Activated naive CD4-positive, alpha-beta T cell (primary cell): ENCODE measurements around the gene TMEM81.
A peak's percentile ranks its signal among the peaks of the same experiment; 100 is the strongest.

ENCODE experiments used
- DNase-seq, 4 experiments: peaks; one replicate each; lab custom pipeline; 2025; lab: John Stamatoyannopoulos, UW

Gene TMEM81

DNA sequence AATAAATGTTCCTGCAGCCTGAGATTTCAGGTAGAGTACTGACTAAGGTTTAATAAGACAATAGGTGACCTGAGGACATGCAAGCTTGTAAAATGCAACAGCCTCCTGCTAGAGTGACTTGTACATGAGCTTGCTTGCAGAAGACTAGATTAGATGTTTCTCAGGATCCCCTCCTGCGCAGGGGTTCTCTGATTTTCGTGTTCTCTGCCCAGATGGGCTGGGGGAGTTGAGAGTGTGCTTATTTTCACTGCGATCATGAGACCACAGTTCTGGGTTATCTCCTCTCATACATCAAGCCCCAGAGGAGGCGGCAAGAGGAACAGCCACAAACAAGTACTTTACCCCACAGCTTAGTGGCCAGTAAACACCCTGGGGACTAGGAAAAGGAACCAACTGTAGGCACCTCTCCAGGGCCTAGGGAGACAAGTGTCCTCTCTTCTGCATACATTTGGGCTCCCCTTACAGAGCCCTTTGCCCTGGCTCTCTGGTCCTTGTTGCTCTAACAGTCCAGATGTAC is 8.0 kb downstream of the TMEM81 start:
- no peak for DNase-seq

DNA sequence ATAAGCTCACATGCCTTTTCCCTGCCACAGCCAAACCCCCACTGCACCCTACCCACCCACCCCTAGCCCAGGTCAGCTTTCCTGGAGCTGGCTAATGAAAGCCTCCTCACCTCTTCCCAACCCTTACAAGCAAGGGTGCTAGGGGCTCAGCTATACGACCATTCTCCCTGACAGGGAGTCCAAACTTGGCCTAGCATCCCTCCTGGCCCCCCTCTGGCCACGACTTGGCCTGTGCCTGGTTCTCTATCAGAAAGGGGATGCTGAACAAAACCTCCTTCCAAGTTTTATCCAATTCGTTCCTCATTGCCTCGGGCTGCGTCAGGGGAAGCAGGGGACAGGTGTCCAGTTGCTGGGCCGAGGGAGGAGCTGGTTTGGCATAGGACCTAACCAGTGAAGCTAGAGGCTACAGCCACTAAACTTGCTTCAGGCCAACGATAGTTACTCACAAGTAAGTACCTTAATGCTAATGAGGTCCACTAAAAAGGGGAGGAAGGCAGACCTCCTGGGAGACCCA is 8.6 kb downstream of the TMEM81 start:
- no peak for DNase-seq

DNA sequence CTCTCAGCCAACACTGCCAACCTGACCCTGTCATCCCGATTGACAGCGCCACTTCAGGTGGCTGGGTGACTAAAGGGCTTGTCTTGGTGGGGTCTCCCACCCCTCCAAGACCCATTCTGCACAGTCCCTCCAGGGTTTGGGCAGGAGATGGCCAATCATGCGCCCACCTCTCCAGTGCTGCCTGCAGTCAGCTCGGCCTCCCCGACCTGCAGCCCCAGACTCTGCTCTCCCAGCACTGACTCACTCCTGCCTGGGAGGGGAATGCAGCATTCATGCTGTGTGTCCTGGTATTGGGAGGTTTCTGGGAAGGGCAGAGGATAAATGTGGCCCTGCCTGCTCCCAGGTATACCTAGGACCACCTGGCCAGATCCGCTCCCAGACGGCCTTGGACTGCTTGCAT is 9.7 kb downstream of the TMEM81 start:
- no peak for DNase-seq

DNA sequence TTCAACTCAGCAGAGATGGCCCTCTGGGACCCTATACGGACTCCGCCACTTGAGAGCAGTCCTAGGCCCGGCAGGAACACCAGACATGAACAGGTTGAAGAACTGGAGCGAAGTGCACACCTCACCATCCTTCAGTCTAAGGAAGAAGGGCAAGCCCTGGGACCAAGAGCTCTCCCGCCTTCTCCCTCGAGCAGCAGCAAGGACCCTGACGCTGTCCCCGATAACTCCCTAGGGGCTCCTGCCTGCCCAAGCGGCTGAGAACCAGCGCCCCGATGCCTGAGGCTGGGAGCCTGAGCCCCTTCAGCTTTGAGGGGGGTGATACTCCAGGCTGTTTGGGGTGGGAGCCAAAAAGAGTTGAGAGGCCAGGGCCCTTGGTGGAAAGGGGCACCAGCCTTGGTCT is 10.2 kb downstream of the TMEM81 start:
- no peak for DNase-seq

DNA sequence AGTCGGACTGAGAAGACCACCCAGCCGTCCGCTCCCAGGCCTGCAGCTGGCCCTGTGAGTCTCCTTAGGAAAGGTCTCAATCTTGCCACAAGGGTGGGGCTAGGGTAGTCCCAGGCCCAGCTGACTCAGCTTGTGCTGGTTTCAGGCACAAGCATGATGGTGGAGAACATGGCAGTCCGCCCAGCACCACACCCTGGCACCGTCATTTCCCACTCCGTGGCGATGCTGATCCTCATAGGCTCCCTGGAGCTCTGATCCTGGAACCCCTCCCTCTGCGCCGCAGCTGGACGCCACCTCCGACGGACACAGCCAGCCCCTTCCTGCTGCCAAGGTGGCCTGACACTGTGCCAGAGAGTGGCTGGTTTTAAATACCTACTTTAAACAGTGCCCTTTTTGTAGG is 10.7 kb downstream of the TMEM81 start:
- no peak for DNase-seq

DNA sequence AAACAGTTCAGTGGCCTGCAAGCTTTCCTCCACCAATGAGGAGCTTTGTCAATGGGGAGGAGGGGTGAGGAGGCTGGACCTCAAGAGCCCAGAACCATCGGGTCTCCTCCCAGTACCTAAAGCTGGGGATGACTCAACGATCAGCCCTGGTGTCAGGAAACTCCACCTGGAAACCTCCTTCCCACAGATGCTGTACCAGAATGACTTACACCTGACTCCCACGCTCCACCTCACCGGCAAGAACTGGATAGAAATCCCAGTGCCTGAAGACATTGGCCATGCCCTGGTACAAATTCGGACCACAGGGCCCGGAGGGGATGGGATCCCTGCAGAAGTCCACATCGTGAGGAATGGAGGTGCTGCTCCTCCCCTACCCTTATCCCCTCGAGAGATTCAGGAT is 11.4 kb downstream of the TMEM81 start:
- DNase-seq = no peak

DNA sequence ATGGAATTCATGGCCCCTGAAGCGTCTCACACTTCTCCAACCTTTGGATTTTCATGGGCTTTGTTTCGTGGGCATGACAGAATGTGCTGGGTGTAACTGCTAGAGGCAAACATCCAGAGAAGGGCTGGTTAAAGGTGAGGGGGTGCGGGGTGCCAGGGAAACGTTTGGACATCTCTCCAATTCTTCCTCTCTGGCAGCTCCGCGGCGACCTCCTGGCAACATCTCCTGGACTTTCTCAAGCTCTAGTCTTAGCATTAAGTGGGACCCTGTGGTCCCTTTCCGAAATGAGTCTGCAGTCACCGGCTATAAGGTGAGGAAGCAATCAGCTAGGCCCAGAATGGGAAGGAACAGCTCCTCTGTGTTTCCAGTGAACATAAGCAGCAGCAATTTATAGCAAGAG is 12.0 kb downstream of the TMEM81 start:
- DNase-seq = no peak

DNA sequence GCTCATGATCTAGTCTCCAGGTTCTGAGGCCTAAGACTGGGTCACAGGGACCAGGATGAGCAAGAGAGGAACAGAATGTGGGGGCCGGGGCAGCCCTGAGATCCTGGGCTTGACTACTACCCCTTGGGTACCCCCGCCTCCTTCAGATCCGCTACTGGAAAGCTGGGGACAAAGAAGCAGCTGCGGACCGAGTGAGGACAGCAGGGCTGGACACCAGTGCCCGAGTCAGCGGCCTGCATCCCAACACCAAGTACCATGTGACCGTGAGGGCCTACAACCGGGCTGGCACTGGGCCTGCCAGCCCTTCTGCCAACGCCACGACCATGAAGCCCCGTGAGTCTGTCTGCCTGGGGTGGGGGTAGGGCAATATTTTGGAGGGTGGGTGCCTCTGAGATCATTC is 12.5 kb downstream of the TMEM81 start:
- DNase-seq = no peak

DNA sequence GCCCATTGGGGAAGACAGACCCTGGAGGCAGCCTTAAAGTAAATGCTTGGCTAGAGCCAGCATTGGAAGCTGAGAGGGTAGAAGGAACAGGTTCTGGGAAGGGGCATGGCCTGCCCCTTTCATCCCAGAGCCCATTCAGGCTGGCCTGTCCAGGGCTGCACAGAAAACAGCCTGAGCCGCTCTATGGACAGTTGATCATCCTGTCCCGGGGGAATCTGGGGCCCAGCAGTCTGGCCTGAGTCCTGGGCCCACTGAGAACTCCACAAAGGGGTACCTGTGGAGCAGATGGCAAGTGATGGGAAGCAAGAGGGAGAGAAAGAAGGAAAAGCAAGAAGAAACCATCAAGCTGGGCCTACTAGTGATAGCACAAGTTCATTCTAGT is 13.2 kb downstream of the TMEM81 start:
- no peak for DNase-seq

DNA sequence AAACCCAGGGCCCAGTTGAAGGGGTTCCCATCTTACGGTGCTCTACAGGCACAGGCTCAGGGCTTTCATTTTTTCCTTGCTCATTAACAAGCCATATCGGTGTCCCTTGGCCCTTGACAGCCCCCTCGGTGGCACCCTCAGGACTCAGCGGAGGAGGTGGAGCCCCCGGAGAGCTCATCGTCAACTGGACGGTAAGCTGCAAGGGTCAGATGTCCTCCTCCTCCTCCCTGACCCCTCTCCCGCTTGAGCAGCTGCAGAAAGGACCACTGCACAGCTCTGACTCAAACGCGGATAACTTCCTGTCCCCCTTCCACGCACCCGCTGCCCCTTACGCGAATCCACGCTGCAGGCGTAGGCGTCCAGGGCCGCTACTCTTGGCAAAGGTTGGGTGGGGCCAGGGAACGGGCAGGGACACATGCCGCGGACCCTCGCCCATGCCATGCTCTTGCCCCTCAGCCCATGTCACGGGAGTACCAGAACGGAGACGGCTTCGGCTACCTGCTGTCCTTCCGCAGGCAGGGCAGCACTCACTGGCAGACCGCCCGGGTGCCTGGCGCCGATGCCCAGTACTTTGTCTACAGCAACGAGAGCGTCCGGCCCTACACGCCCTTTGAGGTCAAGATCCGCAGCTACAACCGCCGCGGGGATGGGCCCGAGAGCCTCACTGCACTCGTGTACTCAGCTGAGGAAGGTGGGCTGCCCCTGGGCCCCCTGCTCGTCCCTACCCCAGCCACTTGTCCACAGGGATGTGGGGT is 14.7 kb downstream of the TMEM81 start:
- no peak for DNase-seq

DNA sequence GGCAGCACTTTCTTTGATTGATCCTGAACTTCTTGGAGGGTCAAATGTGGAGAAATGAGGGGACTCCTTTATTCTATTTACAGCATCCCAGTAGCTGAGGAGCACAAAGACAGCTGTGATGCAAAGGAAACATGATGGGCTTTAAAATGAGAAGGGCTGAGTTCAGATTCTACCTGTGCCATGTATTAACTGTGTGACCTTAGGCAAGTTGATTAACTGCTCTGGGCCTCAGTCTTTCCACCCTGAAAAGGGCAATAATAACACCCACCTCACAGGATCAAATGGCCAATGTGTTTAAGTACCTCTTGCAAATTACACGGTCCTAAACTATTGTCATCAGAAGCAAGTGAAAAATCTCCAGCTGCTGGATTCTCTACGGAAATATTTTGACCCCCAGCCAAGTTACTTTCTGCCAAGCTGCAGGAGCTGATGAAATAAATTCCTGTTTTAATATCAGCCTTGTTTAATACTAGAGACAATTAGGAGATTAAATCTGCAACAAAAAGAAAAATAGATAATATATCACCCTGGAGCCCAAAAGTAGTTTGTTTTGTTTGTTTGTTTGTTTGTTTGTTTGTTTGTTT is 15.7 kb downstream of the TMEM81 start:
- no peak for DNase-seq

DNA sequence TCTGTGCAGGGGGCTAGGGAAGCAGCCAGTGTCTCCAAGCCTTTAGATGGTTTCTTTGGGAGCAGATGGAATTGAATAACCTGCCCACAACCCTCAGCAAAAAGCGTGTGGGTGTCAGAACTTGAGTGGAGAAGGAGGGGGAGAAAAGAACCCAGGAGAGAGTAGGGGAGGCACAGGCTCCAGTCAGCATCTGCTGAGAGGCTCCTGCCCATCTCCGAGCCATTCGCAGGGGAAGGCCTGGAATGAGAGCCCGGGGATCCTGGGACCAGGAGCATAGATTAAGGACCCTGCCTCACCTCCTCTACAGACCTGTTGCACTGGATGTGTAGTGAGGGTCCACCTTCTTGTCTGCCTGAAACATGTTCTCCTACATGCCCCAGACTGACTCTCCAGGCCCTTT is 16.3 kb downstream of the TMEM81 start:
- DNase-seq = no peak

DNA sequence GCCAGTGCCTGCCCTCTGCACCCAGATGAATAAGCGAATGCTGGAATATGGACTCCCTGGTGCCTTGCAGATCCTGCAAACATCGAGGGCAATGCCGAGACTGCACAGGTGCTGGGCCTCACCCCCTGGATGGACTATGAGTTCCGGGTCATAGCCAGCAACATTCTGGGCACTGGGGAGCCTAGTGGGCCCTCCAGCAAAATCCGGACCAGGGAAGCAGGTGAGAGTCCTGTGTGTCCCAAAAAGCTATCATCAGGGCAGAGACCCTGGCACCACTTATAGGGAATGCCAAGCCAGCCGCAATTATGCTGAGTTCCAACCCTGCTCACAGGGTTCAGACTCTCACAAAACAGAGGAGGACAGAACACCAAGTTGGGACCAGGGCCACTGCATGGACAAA is 17.2 kb downstream of the TMEM81 start:
- DNase-seq = no peak

DNA sequence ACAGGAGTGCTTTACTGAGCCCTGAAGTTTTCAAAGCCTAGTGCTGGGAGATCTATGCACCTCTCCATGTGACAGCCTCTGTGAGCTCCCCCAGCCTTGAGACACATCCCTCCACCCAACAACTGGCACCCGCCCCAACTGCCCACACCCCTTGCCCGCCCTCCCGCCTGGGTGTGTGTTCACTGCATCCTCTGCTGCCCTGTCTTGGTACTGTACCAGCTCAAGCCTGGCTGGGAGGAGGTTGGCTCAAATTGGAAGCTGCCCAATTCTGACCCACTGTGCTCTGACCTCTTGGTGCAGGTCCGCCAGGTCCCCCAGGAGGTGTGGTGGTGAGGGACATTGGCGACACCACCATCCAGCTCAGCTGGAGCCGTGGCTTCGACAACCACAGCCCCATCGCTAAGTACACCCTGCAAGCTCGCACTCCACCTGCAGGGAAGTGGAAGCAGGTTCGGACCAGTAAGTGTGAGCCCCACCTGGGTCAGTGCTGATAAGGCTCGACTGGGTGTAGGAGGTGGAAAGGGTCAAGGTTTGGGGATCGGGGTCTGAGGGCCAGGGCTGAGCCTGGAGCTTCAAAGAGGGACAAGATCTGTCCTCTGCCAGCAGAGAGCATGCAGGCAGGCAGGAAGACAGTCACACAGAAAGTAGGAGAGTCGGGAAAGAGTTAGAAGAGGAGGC is 18.0 kb downstream of the TMEM81 start:
- no peak for DNase-seq

DNA sequence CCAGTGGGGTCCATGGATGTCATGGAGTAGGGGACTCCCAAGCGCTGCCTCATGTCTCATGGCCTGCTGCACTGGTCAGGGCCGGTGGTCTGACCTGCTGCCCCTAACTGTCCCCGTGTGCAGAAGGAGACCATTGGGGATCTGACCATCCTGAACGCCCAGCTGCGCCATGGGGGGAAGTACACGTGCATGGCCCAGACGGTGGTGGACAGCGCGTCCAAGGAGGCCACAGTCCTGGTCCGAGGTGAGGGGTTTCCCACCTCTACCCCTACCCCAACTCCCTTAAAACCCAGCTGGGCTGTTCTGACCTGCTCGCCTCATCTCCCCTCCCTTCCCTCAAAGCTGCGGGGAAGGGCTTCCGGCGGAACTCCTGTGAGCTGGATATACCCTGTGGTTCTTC is 18.6 kb downstream of the TMEM81 start:
- DNase-seq = no peak

DNA sequence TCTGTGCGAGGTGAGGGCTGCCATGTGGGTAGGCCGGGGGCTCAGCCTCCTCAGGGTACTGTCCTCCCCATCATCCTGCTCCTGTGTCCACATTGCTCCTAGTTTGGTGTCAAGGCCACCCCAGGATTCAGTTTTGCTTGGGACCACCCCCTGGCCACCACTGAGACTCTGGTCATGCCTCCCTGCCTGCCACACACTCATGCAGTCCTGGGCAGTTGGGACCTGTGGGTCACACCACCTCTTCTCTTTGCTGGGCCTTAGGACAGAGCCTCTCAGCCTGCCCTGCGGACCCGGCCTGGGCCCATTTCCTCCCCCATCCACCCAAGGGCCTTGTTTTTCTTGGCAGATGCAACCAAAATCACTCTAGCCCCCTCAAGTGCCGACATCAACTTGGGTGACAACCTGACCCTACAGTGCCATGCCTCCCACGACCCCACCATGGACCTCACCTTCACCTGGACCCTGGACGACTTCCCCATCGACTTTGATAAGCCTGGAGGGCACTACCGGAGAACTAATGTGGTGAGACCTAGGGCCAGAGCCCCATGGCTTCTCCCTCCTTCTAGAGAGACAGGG is 19.4 kb downstream of the TMEM81 start:
- DNase-seq = no peak

DNA sequence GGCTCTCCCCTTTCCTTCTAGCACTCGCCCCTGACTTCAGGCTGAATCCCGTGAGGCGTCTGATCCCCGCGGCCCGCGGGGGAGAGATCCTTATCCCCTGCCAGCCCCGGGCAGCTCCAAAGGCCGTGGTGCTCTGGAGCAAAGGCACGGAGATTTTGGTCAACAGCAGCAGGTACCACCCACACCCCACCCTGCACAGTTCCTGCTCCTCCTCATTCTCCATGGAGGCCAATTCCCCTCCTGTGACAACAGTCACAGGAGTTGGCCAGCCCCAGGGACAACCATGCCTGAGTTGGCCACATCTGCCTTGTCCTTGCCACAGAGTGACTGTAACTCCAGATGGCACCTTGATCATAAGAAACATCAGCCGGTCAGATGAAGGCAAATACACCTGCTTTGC is 20.0 kb downstream of the TMEM81 start:
- no peak for DNase-seq

DNA sequence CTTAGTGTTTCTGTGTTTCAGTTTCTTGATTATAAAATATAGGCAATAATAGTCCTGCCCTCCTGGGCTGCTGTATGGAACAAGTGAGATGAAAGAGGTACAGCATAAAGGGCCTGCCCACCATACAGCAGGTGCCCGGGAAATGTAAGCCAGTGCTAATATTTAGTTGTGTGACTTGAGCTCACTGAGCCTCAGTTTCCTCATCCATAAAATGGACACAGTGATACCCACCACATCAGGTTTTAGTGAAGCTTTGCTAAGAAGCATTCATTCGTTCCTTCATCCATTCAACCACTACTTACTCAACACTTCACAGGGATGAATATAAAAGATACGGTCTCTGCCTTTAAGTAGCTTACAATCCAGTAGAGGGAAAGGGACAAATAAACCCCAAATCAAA is 21.4 kb downstream of the TMEM81 start:
- no peak for DNase-seq

DNA sequence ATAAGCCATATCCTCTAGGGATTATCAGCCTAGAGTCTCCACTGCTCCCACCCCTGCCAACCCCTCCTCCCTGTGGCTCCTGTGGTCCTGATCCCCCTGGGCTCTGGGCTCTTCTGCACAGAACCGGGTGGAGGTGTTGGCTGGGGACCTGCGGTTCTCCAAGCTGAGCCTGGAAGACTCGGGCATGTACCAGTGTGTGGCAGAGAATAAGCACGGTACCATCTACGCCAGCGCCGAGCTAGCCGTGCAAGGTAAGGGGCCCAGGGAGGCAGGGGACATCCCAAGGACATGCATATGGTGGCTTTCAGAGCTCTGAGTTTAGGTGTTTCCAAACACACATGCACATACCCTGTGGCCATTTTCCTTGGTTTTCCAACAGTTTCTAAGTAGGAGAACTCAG is 21.9 kb downstream of the TMEM81 start:
- DNase-seq = no peak

DNA sequence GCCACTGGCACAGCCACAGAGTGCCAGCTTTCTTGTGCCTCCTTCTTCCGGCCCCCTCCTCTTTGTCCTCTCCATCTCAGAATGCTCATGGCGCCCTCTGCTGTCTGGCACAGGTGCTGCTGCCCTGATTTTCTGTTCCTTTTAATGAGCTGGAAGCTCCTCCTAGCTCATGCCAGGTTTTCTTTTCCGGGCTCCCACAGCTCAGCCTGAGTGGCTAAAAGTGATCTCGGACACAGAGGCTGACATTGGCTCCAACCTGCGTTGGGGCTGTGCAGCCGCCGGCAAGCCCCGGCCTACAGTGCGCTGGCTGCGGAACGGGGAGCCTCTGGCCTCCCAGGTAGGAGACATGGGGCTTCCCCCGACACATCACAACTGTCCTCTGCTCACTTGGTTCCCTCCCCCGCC is 22.6 kb downstream of the TMEM81 start:
- DNase-seq = peak; percentile 27 to 68 (median 56)

DNA sequence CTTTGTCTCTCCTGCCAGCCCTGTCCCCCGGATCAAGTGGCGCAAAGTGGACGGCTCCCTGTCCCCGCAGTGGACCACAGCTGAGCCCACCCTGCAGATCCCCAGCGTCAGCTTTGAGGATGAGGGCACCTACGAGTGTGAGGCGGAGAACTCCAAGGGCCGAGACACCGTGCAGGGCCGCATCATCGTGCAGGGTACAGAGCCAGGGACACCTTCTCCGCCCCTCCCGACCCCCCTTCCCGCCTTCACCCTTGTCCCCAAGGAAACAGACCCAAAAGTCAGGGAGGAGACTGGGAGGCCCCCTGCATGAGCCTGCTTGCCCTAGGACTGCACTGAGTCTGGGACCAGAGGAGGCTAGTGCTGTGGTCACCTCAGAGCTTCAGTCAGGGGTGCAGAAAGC is 23.0 kb downstream of the TMEM81 start:
- no peak for DNase-seq

DNA sequence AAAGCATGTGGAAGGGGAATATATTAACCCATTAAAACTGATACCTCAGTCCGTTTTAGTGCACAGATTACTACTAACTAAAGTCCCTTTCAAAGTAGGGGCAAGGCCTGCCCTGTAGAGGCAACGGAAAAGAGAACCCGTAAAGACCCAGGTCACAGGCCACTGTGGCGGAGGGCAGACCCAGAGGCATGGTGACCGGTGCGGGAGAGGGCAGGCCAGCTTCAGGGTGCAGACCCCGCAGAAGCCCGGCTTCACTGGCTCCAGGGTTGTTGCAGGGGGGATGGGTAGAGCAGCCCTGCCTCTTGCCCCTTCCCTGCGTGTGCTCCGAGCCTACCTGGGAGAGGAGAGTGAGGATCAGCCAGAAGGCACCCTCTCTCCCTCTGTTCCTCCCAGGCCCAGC is 23.5 kb downstream of the TMEM81 start:
- no peak for DNase-seq

DNA sequence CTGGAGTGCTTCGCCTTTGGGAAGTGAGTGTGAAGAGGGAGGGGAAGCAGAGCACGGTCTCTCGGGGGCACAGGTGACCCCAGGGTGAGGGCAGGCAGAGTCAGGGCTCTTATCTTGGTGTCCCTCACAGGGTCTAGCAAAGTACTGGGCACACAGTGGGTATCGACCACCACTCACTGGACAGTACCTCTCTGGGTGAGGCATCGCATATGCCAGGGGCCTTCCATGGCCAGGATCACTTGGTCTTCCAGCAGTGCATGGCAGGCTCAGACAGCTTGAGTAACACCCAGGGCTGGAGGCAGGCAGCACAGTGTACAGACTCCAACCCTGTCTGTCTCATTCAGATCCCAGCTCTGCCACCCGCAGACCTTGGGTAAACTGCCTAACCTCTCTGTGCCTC is 24.6 kb downstream of the TMEM81 start:
- DNase-seq = no peak
